Measurements from ENCODE around the gene CENPO. TPM values are rescaled to one million over a fixed set of nuclear protein-coding genes. Genes with fewer than 3 reads are reported as not detected.

The CENPO gene
- total and polyA plus RNA-seq, 4 donors = 2.0 to 4.0 (median 2.9) TPM

DNA sequence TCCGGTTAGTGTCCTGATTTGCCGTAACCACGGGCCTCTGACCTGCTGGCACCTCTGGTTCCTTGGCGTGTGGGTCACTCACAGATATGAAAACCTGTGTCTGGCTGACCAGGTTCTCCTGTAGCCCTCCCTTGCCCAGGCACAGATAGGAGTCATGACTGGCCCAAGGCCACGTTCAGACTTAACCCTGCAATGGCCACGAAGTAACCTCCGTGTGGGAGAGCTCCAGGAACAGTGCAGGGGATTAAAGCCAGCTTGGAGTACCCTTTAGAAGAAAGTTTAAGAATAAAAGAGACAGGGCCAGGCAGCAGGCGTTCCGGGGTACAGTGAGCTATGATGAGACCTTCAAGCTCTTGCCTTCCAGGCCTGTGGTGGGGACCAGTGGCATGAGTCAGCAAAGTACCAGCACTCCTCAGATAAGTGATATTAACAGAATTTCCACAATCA is 25.5 kb downstream of the CENPO start:
- Histone ChIP-seq H3K27ac (ENCODE audit: low read depth in 1 of 2, low read length in 2 of 2) (no peak overlapping the region), H3K4me3 (ENCODE audit: low read length in 2 of 2) (no peak overlapping the region), H3K9me3 (ENCODE audit: control insufficient read depth, low read length) (no peaks in the 10 kb centered on the region), H3K27me3 (ENCODE audit: control insufficient read depth in 1 of 2, insufficient read depth in 2 of 2, low read length in 1 of 2) (no peaks in the 10 kb centered on the region), H3K36me3 (ENCODE audit: control insufficient read depth in 1 of 2, insufficient read depth in 2 of 2, low read length in 1 of 2) (peaks cover 0 to 5% of the 10 kb centered on the region in 2 donors), H3K4me1 (ENCODE audit: control insufficient read depth in 1 of 2, insufficient read depth in 2 of 2, low read length in 2 of 2) (no peaks in the 10 kb centered on the region)
- intact Hi-C loops (cut with DNase I) = no loop called here
- DNase-seq = peak in 1 of 2 donors; percentile 70
- ATAC-seq (ENCODE audit: low FRiP score) = no peak
- 67 to 68% methylated on average over 9 of the region's 9 CpGs for WGBS, 2 donors

GRCh38 chr2:24819442-24820174 is 26.4 kb downstream of the CENPO start:
- no peak overlapping the region for H3K4me3 ChIP-seq (ENCODE audit: low read length in 2 of 2)
- H3K4me1 ChIP-seq (ENCODE audit: control insufficient read depth in 1 of 2, insufficient read depth in 2 of 2, low read length in 2 of 2) = no peaks in the 10 kb centered on the region
- no peaks in the 10 kb centered on the region for H3K27me3 ChIP-seq (ENCODE audit: control insufficient read depth in 1 of 2, insufficient read depth in 2 of 2, low read length in 1 of 2)
- ATAC-seq (ENCODE audit: low FRiP score) = no peak
- H3K27ac ChIP-seq (ENCODE audit: low read depth in 1 of 2, low read length in 2 of 2) = no peak overlapping the region
- peak in 1 of 2 donors; percentile 58 for DNase-seq
- peaks cover 0 to 5% of the 10 kb centered on the region in 2 donors for H3K36me3 ChIP-seq (ENCODE audit: control insufficient read depth in 1 of 2, insufficient read depth in 2 of 2, low read length in 1 of 2)
- H3K9me3 ChIP-seq (ENCODE audit: control insufficient read depth, low read length) = no peaks in the 10 kb centered on the region
- 85 to 89% methylated on average over 21 of the region's 21 CpGs for WGBS, 2 donors
- intact Hi-C loops (cut with DNase I) = no loop called here

- whole genome bisulfite sequencing, 2 donors = 87 to 92% methylated on average over 7 of the region's 7 CpGs
- intact Hi-C loops (cut with DNase I) = no loop called here
- H3K4me3 ChIP-seq (ENCODE audit: low read length in 2 of 2) = no peak overlapping the region
- no peaks in the 10 kb centered on the region for H3K27me3 ChIP-seq (ENCODE audit: control insufficient read depth in 1 of 2, insufficient read depth in 2 of 2, low read length in 1 of 2)
- H3K36me3 ChIP-seq (ENCODE audit: control insufficient read depth in 1 of 2, insufficient read depth in 2 of 2, low read length in 1 of 2) = peaks cover 0 to 5% of the 10 kb centered on the region in 2 donors
- H3K9me3 ChIP-seq (ENCODE audit: control insufficient read depth, low read length) = no peaks in the 10 kb centered on the region
- H3K27ac ChIP-seq (ENCODE audit: low read depth in 1 of 2, low read length in 2 of 2) = no peak overlapping the region
- DNase-seq = no peak
- no peaks in the 10 kb centered on the region for H3K4me1 ChIP-seq (ENCODE audit: control insufficient read depth in 1 of 2, insufficient read depth in 2 of 2, low read length in 2 of 2)
- no peak for ATAC-seq (ENCODE audit: low FRiP score)
Measured at GRCh38 chr2:24820175-24820513, 26.9 kb downstream of the CENPO start.

- intact Hi-C loops (cut with DNase I) = no loop called here
- H3K4me3 ChIP-seq (ENCODE audit: low read length in 2 of 2) = no peak overlapping the region
- no peak overlapping the region for H3K27ac ChIP-seq (ENCODE audit: low read depth in 1 of 2, low read length in 2 of 2)
- H3K27me3 ChIP-seq (ENCODE audit: control insufficient read depth in 1 of 2, insufficient read depth in 2 of 2, low read length in 1 of 2) = no peaks in the 10 kb centered on the region
- no peaks in the 10 kb centered on the region for H3K9me3 ChIP-seq (ENCODE audit: control insufficient read depth, low read length)
- ATAC-seq (ENCODE audit: low FRiP score) = no peak
- peak in 1 of 2 donors; percentile 43 for DNase-seq
- peaks cover 0 to 4% of the 10 kb centered on the region in 2 donors for H3K36me3 ChIP-seq (ENCODE audit: control insufficient read depth in 1 of 2, insufficient read depth in 2 of 2, low read length in 1 of 2)
- WGBS, 2 donors = 88% methylated on average over 17 of the region's 17 CpGs
- no peaks in the 10 kb centered on the region for H3K4me1 ChIP-seq (ENCODE audit: control insufficient read depth in 1 of 2, insufficient read depth in 2 of 2, low read length in 2 of 2)
Measured at GRCh38 chr2:24820598-24821432, 27.6 kb downstream of the CENPO start.

- intact Hi-C loops (cut with DNase I) = no loop called here
- Histone ChIP-seq H3K4me3 (ENCODE audit: low read length in 2 of 2) (no peak overlapping the region), H3K27me3 (ENCODE audit: control insufficient read depth in 1 of 2, insufficient read depth in 2 of 2, low read length in 1 of 2) (no peaks in the 10 kb centered on the region), H3K9me3 (ENCODE audit: control insufficient read depth, low read length) (no peaks in the 10 kb centered on the region), H3K4me1 (ENCODE audit: control insufficient read depth in 1 of 2, insufficient read depth in 2 of 2, low read length in 2 of 2) (no peaks in the 10 kb centered on the region), H3K27ac (ENCODE audit: low read depth in 1 of 2, low read length in 2 of 2) (no peak overlapping the region), H3K36me3 (ENCODE audit: control insufficient read depth in 1 of 2, insufficient read depth in 2 of 2, low read length in 1 of 2) (peaks cover 0 to 2% of the 10 kb centered on the region in 2 donors)
- ATAC-seq (ENCODE audit: low FRiP score) = no peak
- WGBS, 2 donors = 91 to 93% methylated on average over 15 of the region's 15 CpGs
- DNase-seq = peak in 1 of 2 donors; percentile 68
Measured at GRCh38 chr2:24821433-24821891, 28.2 kb downstream of the CENPO start.

GRCh38 chr2:24822049-24822706 is 29.0 kb downstream of the CENPO start:
- ATAC-seq (ENCODE audit: low FRiP score) (no peak), DNase-seq (peak in 1 of 2 donors; percentile 41)
- no peaks in the 10 kb centered on the region for H3K27me3 ChIP-seq (ENCODE audit: control insufficient read depth in 1 of 2, insufficient read depth in 2 of 2, low read length in 1 of 2)
- H3K4me1 ChIP-seq (ENCODE audit: control insufficient read depth in 1 of 2, insufficient read depth in 2 of 2, low read length in 2 of 2) = no peaks in the 10 kb centered on the region
- no peak overlapping the region for H3K27ac ChIP-seq (ENCODE audit: low read depth in 1 of 2, low read length in 2 of 2)
- H3K36me3 ChIP-seq (ENCODE audit: control insufficient read depth in 1 of 2, insufficient read depth in 2 of 2, low read length in 1 of 2) = peaks cover 0 to 2% of the 10 kb centered on the region in 2 donors
- H3K4me3 ChIP-seq (ENCODE audit: low read length in 2 of 2) = no peak overlapping the region
- WGBS, 2 donors = 81 to 82% methylated on average over 7 of the region's 7 CpGs
- no peaks in the 10 kb centered on the region for H3K9me3 ChIP-seq (ENCODE audit: control insufficient read depth, low read length)
- intact Hi-C loops (cut with DNase I) = no loop called here

DNA sequence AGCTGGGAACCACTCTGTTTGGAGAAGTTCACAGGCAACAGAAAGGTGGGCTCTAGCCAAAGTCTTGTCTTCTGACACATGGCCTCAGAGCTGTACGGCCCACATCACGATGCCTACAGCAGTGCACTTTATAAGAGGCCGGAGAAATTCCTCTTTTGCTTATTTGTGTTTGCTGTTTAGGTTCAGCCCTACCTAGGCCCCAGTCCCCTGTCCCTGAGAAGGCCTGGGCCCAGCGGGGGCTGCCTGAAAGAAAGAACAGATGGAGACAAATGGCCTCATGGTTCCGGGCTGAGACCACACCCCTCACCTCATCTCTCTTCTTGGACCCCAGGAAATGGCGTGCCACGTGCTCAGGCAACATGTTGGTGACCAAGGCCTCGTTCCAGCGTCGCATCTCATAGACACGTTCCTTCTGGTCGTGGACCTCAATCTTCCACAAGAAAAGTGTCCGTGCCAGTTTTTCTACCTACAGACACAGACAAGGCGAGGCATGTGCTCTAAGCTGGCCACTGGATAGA is 30.9 kb downstream of the CENPO start:
- no peak overlapping the region for H3K27ac ChIP-seq (ENCODE audit: low read depth in 1 of 2, low read length in 2 of 2)
- H3K4me3 ChIP-seq (ENCODE audit: low read length in 2 of 2) = no peak overlapping the region
- intact Hi-C loops (cut with DNase I) = no loop called here
- H3K36me3 ChIP-seq (ENCODE audit: control insufficient read depth in 1 of 2, insufficient read depth in 2 of 2, low read length in 1 of 2) = peaks cover 0 to 2% of the 10 kb centered on the region in 2 donors
- no peaks in the 10 kb centered on the region for H3K27me3 ChIP-seq (ENCODE audit: control insufficient read depth in 1 of 2, insufficient read depth in 2 of 2, low read length in 1 of 2)
- WGBS, 2 donors = 90 to 92% methylated on average over 14 of the region's 14 CpGs
- no peaks in the 10 kb centered on the region for H3K9me3 ChIP-seq (ENCODE audit: control insufficient read depth, low read length)
- peak in 1 of 2 donors; percentile 59 for DNase-seq
- ATAC-seq (ENCODE audit: low FRiP score) = no peak
- H3K4me1 ChIP-seq (ENCODE audit: control insufficient read depth in 1 of 2, insufficient read depth in 2 of 2, low read length in 2 of 2) = no peaks in the 10 kb centered on the region
